MM.1S (cell line): ENCODE measurements around the gene CHN2.

Experiments used
- DNase-seq: peaks from one replicate; pipeline ENCODE4 v3.0.0-alpha.2; 2015
- H2AFZ ChIP-seq: fragments of 300-600 bp; sonication (generic); 2 replicates; pipeline ENCODE4 v1.6.0; 2016; ENCODE audit warnings: antibody characterized with exemption, low read length
- H3F3A ChIP-seq: fragments of 300-600 bp; sonication (generic); 2 replicates; pipeline ENCODE4 v1.6.1; 2016; ENCODE audit warnings: mild to moderate bottlenecking, antibody characterized with exemption, low read length, moderate library complexity, mixed read lengths; ENCODE audit not compliant: insufficient read depth
- H3K27ac ChIP-seq: fragments of 300-600 bp; sonication (generic); 2 replicates; pipeline ENCODE4 v1.5.1; 2016; ENCODE audit warnings: mild to moderate bottlenecking, low read length
- H3K27me3 ChIP-seq: fragments of 300-600 bp; sonication (generic); replicated peaks from 2 replicates; pipeline ENCODE4 v1.6.0; 2016; ENCODE audit warnings: low read length; ENCODE audit not compliant: insufficient read depth
- H3K36me3 ChIP-seq: fragments of 300-600 bp; sonication (generic); replicated peaks from 2 replicates; pipeline ENCODE4 v1.6.1; 2016; ENCODE audit warnings: mild to moderate bottlenecking, low read length, mixed read lengths; ENCODE audit not compliant: insufficient read depth
- H3K4me1 ChIP-seq: fragments of 300-600 bp; sonication (generic); 2 replicates; pipeline ENCODE4 v1.6.1; 2016; ENCODE audit warnings: low read length, mixed read lengths
- H3K4me2 ChIP-seq: fragments of 300-600 bp; sonication (generic); 2 replicates; pipeline ENCODE4 v1.6.0; 2016; ENCODE audit warnings: low read depth, low read length
- H3K4me3 ChIP-seq: fragments of 300-600 bp; sonication (generic); 2 replicates; pipeline ENCODE4 v1.5.1; 2016; ENCODE audit warnings: low read length, mixed read lengths
- H3K79me2 ChIP-seq: fragments of 300-600 bp; sonication (generic); 2 replicates; pipeline ENCODE4 v1.6.1; 2016; ENCODE audit warnings: mixed run types, low read length, mixed read lengths
- H3K9ac ChIP-seq: fragments of 300-600 bp; sonication (generic); 2 replicates; pipeline ENCODE4 v1.6.1; 2016; ENCODE audit warnings: low read length, mixed read lengths
- H3K9me2 ChIP-seq: fragments of 300-600 bp; sonication (generic); replicated peaks from 2 replicates; pipeline ENCODE4 v1.6.1; 2016; ENCODE audit warnings: mild to moderate bottlenecking, low read length, mixed read lengths; ENCODE audit not compliant: insufficient read depth
- H3K9me3 ChIP-seq: fragments of 300-600 bp; sonication (generic); replicated peaks from 2 replicates; pipeline ENCODE4 v1.6.1; 2016; ENCODE audit warnings: mild to moderate bottlenecking, low read length, mixed read lengths; ENCODE audit not compliant: insufficient read depth
- H4K20me1 ChIP-seq: fragments of 300-600 bp; sonication (generic); 2 replicates; pipeline ENCODE4 v1.6.1; 2016; ENCODE audit warnings: mild to moderate bottlenecking, low read length, moderate library complexity, mixed read lengths; ENCODE audit not compliant: insufficient read depth
- CTCF ChIP-seq: fragments of 300-600 bp; sonication (generic); IDR thresholded peaks from 2 replicates; pipeline ENCODE4 v1.5.1; 2016; ENCODE audit warnings: antibody characterized with exemption, low read length, mixed read lengths
- EZH2 ChIP-seq: fragments of 300-600 bp; sonication (generic); optimal IDR thresholded peaks from 2 replicates; pipeline ENCODE3; 2017; ENCODE audit warnings: low read depth, mild to moderate bottlenecking, antibody characterized with exemption, low read length, mixed read lengths
- EZH2phosphoT487 ChIP-seq: fragments of 300-600 bp; sonication (generic); IDR thresholded peaks from 2 replicates; pipeline ENCODE4 v1.6.1; 2018; ENCODE audit warnings: antibody characterized with exemption, low read length

The CHN2 gene

GRCh38 chr7:29471444-29472138, 277.0 kb downstream of the CHN2 start:
- H3K36me3 ChIP-seq = no peaks in the 10 kb centered on the region
- no peak for DNase-seq
- no peaks in the 10 kb centered on the region for H3K4me1 ChIP-seq
- H3K9me2 ChIP-seq = no peaks in the 10 kb centered on the region
- TF ChIP-seq CTCF (no peak), EZH2 (no peak), EZH2phosphoT487 (no peak)
- no peak overlapping the region for H3K27ac ChIP-seq
- H3K4me3 ChIP-seq = no peak overlapping the region
- no peaks in the 10 kb centered on the region for H3K27me3 ChIP-seq
- H2AFZ ChIP-seq = no peak overlapping the region
- no peaks in the 10 kb centered on the region for H4K20me1 ChIP-seq
- no peaks in the 10 kb centered on the region for H3F3A ChIP-seq
- no peaks in the 10 kb centered on the region for H3K79me2 ChIP-seq
- H3K9me3 ChIP-seq = no peaks in the 10 kb centered on the region
- no peak overlapping the region for H3K4me2 ChIP-seq
- H3K9ac ChIP-seq = no peak overlapping the region

GRCh38 chr7:29476916-29477315, 282.3 kb downstream of the CHN2 start:
- no peak for DNase-seq
- Histone ChIP-seq H3K9ac (no peak overlapping the region), H3K9me2 (no peaks in the 10 kb centered on the region), H3K79me2 (no peaks in the 10 kb centered on the region), H2AFZ (no peak overlapping the region), H3K27me3 (no peaks in the 10 kb centered on the region), H3K4me1 (no peaks in the 10 kb centered on the region), H3F3A (no peaks in the 10 kb centered on the region), H3K4me2 (no peak overlapping the region), H4K20me1 (no peaks in the 10 kb centered on the region), H3K27ac (no peak overlapping the region), H3K36me3 (no peaks in the 10 kb centered on the region), H3K9me3 (no peaks in the 10 kb centered on the region), H3K4me3 (no peak overlapping the region)
- TF ChIP-seq CTCF (no peak), EZH2phosphoT487 (no peak), EZH2 (no peak)

GRCh38 chr7:29478226-29478625, 283.7 kb downstream of the CHN2 start:
- Histone ChIP-seq H3K9me2 (no peaks in the 10 kb centered on the region), H3K27me3 (no peaks in the 10 kb centered on the region), H3K9ac (no peak overlapping the region), H2AFZ (no peak overlapping the region), H3K4me1 (no peaks in the 10 kb centered on the region), H3K9me3 (no peaks in the 10 kb centered on the region), H3K79me2 (no peaks in the 10 kb centered on the region), H3F3A (no peaks in the 10 kb centered on the region), H4K20me1 (no peaks in the 10 kb centered on the region), H3K27ac (no peak overlapping the region), H3K4me3 (no peak overlapping the region), H3K4me2 (no peak overlapping the region), H3K36me3 (no peaks in the 10 kb centered on the region)
- TF ChIP-seq EZH2 (no peak), CTCF (no peak), EZH2phosphoT487 (no peak)
- DNase-seq = no peak
